Hepatocyte (in vitro differentiated cells): ENCODE measurements around the gene AMY2A.
"Not testable (repeated sequence)": the region's sequence is repeated elsewhere in the genome, so short reads cannot be mapped to it uniquely, and the experiment has no call there.

Experiments used
- CTCF ChIP-seq: fragments of 200-600 bp; sonication (generic); IDR thresholded peaks from 2 replicates; pipeline ENCODE4 v1.5.1; 2016; ENCODE audit warnings: antibody characterized with exemption, mild to moderate bottlenecking; ENCODE audit not compliant: poor library complexity
- EZH2 ChIP-seq: fragments of 200-600 bp; sonication (generic); IDR thresholded peaks from 2 replicates; pipeline ENCODE4 v1.6.1; 2016; ENCODE audit warnings: antibody characterized with exemption, mild to moderate bottlenecking, borderline replicate concordance
- EZH2phosphoT487 ChIP-seq: fragments of 200-600 bp; sonication (generic); IDR thresholded peaks from one replicate; pipeline ENCODE4 v1.6.1; 2018; ENCODE audit warnings: antibody characterized with exemption, mild to moderate bottlenecking, low read depth, moderate library complexity; ENCODE audit not compliant: unreplicated experiment, severe bottlenecking

GRCh38 chr1:103602740-103603139, 14.5 kb upstream of the AMY2A start:
- TF ChIP-seq CTCF, EZH2phosphoT487, EZH2: not testable (repeated sequence)
